ENCODE data around the gene RNU5D-1. TPM values are rescaled to one million over a fixed set of nuclear protein-coding genes. Genes with fewer than 3 reads are reported as not detected.

The RNU5D-1 gene
- total and polyA plus RNA-seq, 2 donors (not counting 1 experiment from before 2014, with no cell fraction given): not detected

DNA sequence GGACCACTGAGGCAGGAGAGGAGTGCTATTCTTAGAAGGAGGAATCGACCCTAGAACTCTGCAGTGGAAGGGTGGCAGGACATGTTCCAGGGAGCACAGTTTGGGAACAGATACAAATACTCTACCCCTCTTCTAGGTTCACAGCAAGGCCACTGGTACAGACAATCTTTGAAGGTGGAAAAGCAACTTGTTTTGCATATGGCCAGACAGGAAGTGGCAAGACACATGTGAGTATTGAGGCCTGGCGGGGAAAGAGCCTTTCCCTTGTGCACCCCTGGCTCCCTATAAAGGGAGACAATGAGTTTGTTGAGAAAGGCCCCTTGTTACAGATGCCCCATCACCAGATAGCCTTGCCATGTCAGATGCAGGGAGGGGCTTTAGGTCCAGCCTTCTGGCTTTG is 26.4 kb upstream of the RNU5D-1 start:
- DNase-seq (no peak), ATAC-seq (ENCODE audit: low read depth) (peak; percentile 28)
- CTCF ChIA-PET: no interaction called here
- H3K9me3 ChIP-seq (ENCODE audit: control extremely low read depth in 1 of 3, control insufficient read depth in 2 of 3, insufficient read depth in 1 of 3, low read length in 2 of 3): no peaks in the 10 kb centered on the region
- Mint-ChIP-seq H3K4me3 (peak overlapping the region; percentile 15), H3K4me1 (peaks cover 18% of the 10 kb centered on the region), H3K27me3 (no peaks in the 10 kb centered on the region), H3K9me3 (ENCODE audit: insufficient read depth) (no peaks in the 10 kb centered on the region), H3K27ac (peak overlapping the region; percentile 67)
- H3K36me3 ChIP-seq (replicated peaks in 1 of 2; ENCODE audit: control extremely low read depth in 1 of 2, control insufficient read depth in 1 of 2, extremely low read depth in 1 of 2, insufficient read depth in 2 of 2, low read length in 1 of 2): no peaks in the 10 kb centered on the region
- H3K4me1 ChIP-seq (ENCODE audit: control insufficient read depth in 2 of 2, insufficient read depth in 2 of 2, low read length in 2 of 2): peaks cover 10 to 15% of the 10 kb centered on the region in 2 donors
- no peak overlapping the region for H3K4me3 ChIP-seq (ENCODE audit: control extremely low read depth in 1 of 5, extremely low read depth in 1 of 5, insufficient read depth in 1 of 5, low read depth in 2 of 5, low read length in 4 of 5)
- TF ChIP-seq, protein P1, sequence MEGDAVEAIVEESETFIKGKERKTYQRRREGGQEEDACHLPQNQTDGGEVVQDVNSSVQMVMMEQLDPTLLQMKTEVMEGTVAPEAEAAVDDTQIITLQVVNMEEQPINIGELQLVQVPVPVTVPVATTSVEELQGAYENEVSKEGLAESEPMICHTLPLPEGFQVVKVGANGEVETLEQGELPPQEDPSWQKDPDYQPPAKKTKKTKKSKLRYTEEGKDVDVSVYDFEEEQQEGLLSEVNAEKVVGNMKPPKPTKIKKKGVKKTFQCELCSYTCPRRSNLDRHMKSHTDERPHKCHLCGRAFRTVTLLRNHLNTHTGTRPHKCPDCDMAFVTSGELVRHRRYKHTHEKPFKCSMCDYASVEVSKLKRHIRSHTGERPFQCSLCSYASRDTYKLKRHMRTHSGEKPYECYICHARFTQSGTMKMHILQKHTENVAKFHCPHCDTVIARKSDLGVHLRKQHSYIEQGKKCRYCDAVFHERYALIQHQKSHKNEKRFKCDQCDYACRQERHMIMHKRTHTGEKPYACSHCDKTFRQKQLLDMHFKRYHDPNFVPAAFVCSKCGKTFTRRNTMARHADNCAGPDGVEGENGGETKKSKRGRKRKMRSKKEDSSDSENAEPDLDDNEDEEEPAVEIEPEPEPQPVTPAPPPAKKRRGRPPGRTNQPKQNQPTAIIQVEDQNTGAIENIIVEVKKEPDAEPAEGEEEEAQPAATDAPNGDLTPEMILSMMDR (IDR thresholded peaks at IDR 0.05): no peak
- TF ChIP-seq EZH2 (IDR thresholded peaks at IDR 0.05; ENCODE audit: borderline replicate concordance, insufficient read depth, low read depth, low read length, poor library complexity, severe bottlenecking): no peak
- H2AFZ ChIP-seq (ENCODE audit: insufficient read depth, low read depth, low read length, poor library complexity, severe bottlenecking): peak overlapping the region; percentile 38
- H3K79me2 ChIP-seq (ENCODE audit: control insufficient read depth, insufficient read depth, low read length): no peaks in the 10 kb centered on the region
- intact Hi-C loops (cut with micrococcal nuclease): no loop called here
- POLR2A ChIA-PET: interaction anchor here (0.6 kb wide), 1 partner anchor 12 kb away, joined by 4 read pairs; no protein-coding TSS in a partner anchor
- H3K27me3 ChIP-seq (replicated peaks in 1 of 4; ENCODE audit: control extremely low read depth in 1 of 4, control insufficient read depth in 3 of 4, insufficient read depth in 4 of 4, low read length in 3 of 4): no peaks in the 10 kb centered on the region
- 30% methylated on average over 2 of the region's 2 CpGs for WGBS (ENCODE audit: insufficient coverage)
- H3K27ac ChIP-seq (ENCODE audit: low read length in 2 of 2): no peak overlapping the region
- no peak overlapping the region for H3K9ac ChIP-seq (ENCODE audit: low read length)
- no peaks in the 10 kb centered on the region for H4K20me1 ChIP-seq (ENCODE audit: control insufficient read depth, insufficient read depth, low read length, poor library complexity, severe bottlenecking)
- H3K4me2 ChIP-seq (replicated peaks; ENCODE audit: low read depth, low read length, poor library complexity, severe bottlenecking): peak overlapping the region; percentile 41

DNA sequence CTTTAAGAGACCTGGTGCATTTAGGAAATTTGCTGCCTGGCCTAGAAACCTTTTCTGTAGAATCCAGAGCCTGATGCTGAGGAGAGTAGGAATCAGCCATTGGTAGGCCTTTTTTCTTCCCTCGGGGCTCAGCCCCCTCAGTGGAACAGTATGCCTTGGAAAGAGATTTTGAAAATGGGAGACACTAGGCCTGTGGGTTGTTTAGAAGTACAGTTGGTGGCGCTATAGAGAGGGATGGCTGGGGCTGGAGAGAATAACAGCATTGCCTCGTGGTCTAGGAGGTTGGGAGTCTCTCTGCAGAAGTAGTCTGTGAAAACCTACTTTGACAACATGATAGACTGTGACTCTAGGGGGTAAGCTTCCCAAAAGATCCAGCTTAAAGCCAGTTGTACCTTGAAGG is 16.9 kb upstream of the RNU5D-1 start:
- H3K27ac Mint-ChIP-seq: no peak overlapping the region

More for the DNA sequence above, 16.9 kb upstream of the RNU5D-1 start:
- Mint-ChIP-seq H3K9me3 (ENCODE audit: insufficient read depth) (no peaks in the 10 kb centered on the region), H3K27me3 (no peaks in the 10 kb centered on the region), H3K4me3 (no peak overlapping the region), H3K4me1 (peaks cover 2% of the 10 kb centered on the region)
- H3K27ac ChIP-seq (ENCODE audit: low read length in 2 of 2): no peak overlapping the region
- POLR2A ChIA-PET: interaction anchor here (0.7 kb wide), 2 partner anchors 13 to 28 kb away, joined by 3 to 5 read pairs; partner anchors contain the start of gene RPS8
- TF ChIP-seq EZH2 (IDR thresholded peaks at IDR 0.05; ENCODE audit: borderline replicate concordance, insufficient read depth, low read depth, low read length, poor library complexity, severe bottlenecking): no peak
- TF ChIP-seq, protein P1 (IDR thresholded peaks at IDR 0.05): no peak
- no peak overlapping the region for H3K4me3 ChIP-seq (ENCODE audit: control extremely low read depth in 1 of 5, extremely low read depth in 1 of 5, insufficient read depth in 1 of 5, low read depth in 2 of 5, low read length in 4 of 5)
- H4K20me1 ChIP-seq (ENCODE audit: control insufficient read depth, insufficient read depth, low read length, poor library complexity, severe bottlenecking): no peaks in the 10 kb centered on the region
- no peak overlapping the region for H2AFZ ChIP-seq (ENCODE audit: insufficient read depth, low read depth, low read length, poor library complexity, severe bottlenecking)
- intact Hi-C loops (cut with micrococcal nuclease): no loop called here
- H3K79me2 ChIP-seq (ENCODE audit: control insufficient read depth, insufficient read depth, low read length): no peaks in the 10 kb centered on the region
- H3K4me1 ChIP-seq (ENCODE audit: control insufficient read depth in 2 of 2, insufficient read depth in 2 of 2, low read length in 2 of 2): no peaks in the 10 kb centered on the region
- no peaks in the 10 kb centered on the region for H3K9me3 ChIP-seq (ENCODE audit: control extremely low read depth in 1 of 3, control insufficient read depth in 2 of 3, insufficient read depth in 1 of 3, low read length in 2 of 3)
- ATAC-seq (ENCODE audit: low read depth): no peak
- no peak overlapping the region for H3K9ac ChIP-seq (ENCODE audit: low read length)
- DNase-seq: no peak
- H3K4me2 ChIP-seq (replicated peaks; ENCODE audit: low read depth, low read length, poor library complexity, severe bottlenecking): no peak overlapping the region
- H3K36me3 ChIP-seq (replicated peaks in 1 of 2; ENCODE audit: control extremely low read depth in 1 of 2, control insufficient read depth in 1 of 2, extremely low read depth in 1 of 2, insufficient read depth in 2 of 2, low read length in 1 of 2): no peaks in the 10 kb centered on the region
- CTCF ChIA-PET: no interaction called here
- 100% methylated on average over 3 of the region's 3 CpGs for WGBS (ENCODE audit: insufficient coverage)
- no peaks in the 10 kb centered on the region for H3K27me3 ChIP-seq (replicated peaks in 1 of 4; ENCODE audit: control extremely low read depth in 1 of 4, control insufficient read depth in 3 of 4, insufficient read depth in 4 of 4, low read length in 3 of 4)
